SK-N-MC (cell line): ENCODE measurements around the gene ETV5.
A peak's percentile ranks its signal among the peaks of the same experiment; 100 is the strongest.

Source experiments
- DNase-seq: peaks from one replicate; pipeline ENCODE4 v3.0.0-alpha.2; 2011; ENCODE audit warnings: low read depth, low spot score
- H3K27ac ChIP-seq: fragments of 200-600 bp; sonication (generic); 2 replicates; pipeline ENCODE4 v1.5.1; 2016; ENCODE audit warnings: mixed run types
- H3K36me3 ChIP-seq: fragments of 200-600 bp; sonication (generic); 2 replicates; pipeline ENCODE4 v1.6.1; 2017; ENCODE audit warnings: antibody characterized with exemption, low read length, mixed read lengths; ENCODE audit not compliant: insufficient read depth
- H3K4me3 ChIP-seq: fragments of 200-600 bp; sonication (generic); 2 replicates; pipeline ENCODE4 v1.5.1; 2016
- H3K9ac ChIP-seq: fragments of 200-600 bp; sonication (generic); 2 replicates; pipeline ENCODE4 v1.8.0; 2017; ENCODE audit warnings: mixed run types, mixed read lengths; ENCODE audit not compliant: insufficient read length
- H3K9me3 ChIP-seq: fragments of 200-600 bp; sonication (generic); 2 replicates; pipeline ENCODE4 v1.6.1; 2017; ENCODE audit warnings: low read depth, mild to moderate bottlenecking, antibody characterized with exemption, low read length, moderate library complexity, mixed read lengths
- EZH2 ChIP-seq: fragments of 200-600 bp; sonication (generic); IDR thresholded peaks from one replicate; pipeline ENCODE4 v1.6.1; 2017; ENCODE audit warnings: antibody characterized with exemption
- FOXP2 ChIP-seq: optimal IDR thresholded peaks from 2 replicates; pipeline ENCODE3; 2011; ENCODE audit warnings: mild to moderate bottlenecking, moderate library complexity; ENCODE audit not compliant: insufficient read depth; ENCODE audit errors: extremely low read length, control extremely low read depth
- POLR2AphosphoS5 ChIP-seq: IDR thresholded peaks from 2 replicates; pipeline ENCODE4 v1.6.1; 2012; ENCODE audit warnings: mild to moderate bottlenecking, low read depth, low read length, borderline replicate concordance

Gene ETV5

DNA sequence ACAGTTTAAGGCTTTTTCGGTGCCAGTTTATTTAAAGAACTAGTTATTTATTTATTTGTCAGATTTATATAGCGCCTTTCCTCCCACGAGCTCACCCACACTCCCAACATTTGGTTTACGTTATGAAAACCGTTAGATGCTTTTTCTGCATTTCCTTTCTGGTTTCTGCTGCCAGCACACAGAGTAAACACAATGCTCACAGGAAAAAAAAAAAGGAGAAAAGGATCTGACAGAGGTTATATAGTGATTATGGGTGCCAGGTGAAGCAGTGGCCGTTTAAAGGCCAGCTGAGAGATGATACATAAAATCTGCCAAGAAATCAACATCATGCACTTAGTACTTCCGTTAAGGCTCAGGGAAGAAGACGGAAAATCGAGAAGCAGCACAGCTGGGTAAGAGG, 37.9 kb downstream of the ETV5 start:
- Histone ChIP-seq H3K27ac (peak overlapping the region; percentile 54; the same call in 1 of the 2 replicates), H3K9ac (peak overlapping the region; percentile 17), H3K9me3 (no peaks in the 10 kb centered on the region), H3K36me3 (no peaks in the 10 kb centered on the region), H3K4me3 (peak overlapping the region; percentile 24; the same call in 1 of the 2 replicates)
- TF ChIP-seq EZH2 (no peak), POLR2AphosphoS5 (no peak), FOXP2 (no peak)
- no peak for DNase-seq

DNA sequence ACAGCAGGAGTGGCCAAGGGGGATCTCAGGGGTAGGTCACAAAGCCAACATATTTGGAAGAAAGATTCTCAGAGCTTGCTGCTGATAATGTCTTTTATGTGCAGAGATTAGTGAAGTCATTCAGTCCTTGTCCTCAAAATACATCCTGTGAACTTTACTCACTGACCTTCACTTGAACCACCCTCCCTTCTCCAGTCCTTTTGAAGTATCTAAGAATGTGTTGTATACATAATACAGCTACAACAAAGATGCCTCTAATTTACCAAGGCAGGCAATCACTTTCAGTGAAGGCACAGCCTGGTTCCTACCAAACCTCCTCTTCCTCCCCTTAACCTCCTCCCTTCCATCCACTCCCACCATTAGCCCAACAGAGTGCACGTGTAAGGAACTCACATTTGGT, 38.3 kb downstream of the ETV5 start:
- no peak for DNase-seq
- Histone ChIP-seq H3K36me3 (no peaks in the 10 kb centered on the region), H3K4me3 (peak overlapping the region; percentile 24; the same call in 1 of the 2 replicates), H3K27ac (peak overlapping the region; percentile 54; the same call in 1 of the 2 replicates), H3K9ac (peak overlapping the region; percentile 17), H3K9me3 (no peaks in the 10 kb centered on the region)
- TF ChIP-seq FOXP2 (no peak), EZH2 (no peak)

DNA sequence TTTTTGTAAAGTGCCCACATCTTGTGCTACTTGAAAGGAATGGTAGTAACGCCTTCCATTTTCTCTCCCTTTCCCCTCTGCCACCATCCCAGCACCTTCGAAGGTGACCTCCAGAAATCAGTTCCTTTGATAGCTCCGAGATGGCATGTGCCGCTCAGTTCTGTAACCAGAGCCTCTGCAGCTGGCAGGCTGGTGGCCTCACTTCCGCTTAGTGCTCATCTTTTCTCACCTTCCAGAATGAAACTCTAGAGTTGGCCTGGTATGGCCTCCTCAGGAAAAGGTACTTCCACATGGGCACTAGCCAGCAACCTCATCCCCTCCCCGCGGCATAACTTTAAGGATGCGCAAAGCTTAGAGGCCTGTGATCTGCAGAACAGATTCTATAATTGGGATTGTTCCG, 38.8 kb downstream of the ETV5 start:
- no peaks in the 10 kb centered on the region for H3K36me3 ChIP-seq
- DNase-seq = no peak
- no peak overlapping the region for H3K27ac ChIP-seq

DNA sequence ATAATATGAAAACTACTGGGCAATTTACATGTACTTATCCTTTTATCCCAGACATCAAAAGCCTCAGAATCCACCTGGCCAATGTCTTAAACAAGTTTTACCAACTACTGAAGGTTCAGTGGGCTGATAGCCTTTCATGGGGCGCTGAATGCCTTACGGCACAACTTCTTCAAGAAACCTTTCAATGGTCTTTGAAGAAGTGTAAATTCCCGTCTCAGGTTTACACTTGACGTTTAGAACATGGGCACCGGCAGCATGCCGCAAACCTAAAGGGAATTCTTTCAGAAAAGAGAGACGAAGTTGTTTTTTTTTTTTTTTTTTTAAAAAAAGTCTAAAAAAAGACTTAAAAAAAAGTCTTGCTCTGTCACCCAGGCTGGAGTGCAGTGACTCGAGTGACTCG, 39.7 kb downstream of the ETV5 start:
- no peak for TF ChIP-seq POLR2AphosphoS5
- no peak for TF ChIP-seq FOXP2
- no peak for TF ChIP-seq EZH2
- Histone ChIP-seq H3K4me3 (no peak overlapping the region), H3K36me3 (no peaks in the 10 kb centered on the region), H3K9ac (no peak overlapping the region), H3K9me3 (no peaks in the 10 kb centered on the region), H3K27ac (no peak overlapping the region)
- no peak for DNase-seq

More for the DNA sequence above, 38.8 kb downstream of the ETV5 start:
- no peaks in the 10 kb centered on the region for H3K9me3 ChIP-seq
- no peak overlapping the region for H3K4me3 ChIP-seq
- H3K9ac ChIP-seq = no peak overlapping the region
- no peak for TF ChIP-seq FOXP2
- no peak for TF ChIP-seq POLR2AphosphoS5
- TF ChIP-seq EZH2 = no peak

DNA sequence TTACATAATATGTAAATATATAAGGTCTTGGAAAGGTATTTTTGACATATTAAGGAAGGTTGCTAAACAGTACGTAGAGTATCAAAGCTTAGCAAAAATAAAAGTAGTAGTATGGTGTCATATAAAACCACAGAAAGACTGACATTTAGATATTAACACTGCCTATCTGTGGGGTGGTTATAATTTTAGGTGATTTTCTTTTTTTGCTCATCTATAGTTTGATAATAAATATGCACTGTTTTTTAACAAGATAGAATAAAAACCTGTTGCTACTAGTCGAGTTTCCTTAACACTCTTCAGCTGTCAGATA, 40.7 kb downstream of the ETV5 start:
- no peak overlapping the region for H3K9ac ChIP-seq
- H3K4me3 ChIP-seq = no peak overlapping the region
- no peaks in the 10 kb centered on the region for H3K36me3 ChIP-seq
- no peak for DNase-seq
- no peak overlapping the region for H3K27ac ChIP-seq
- TF ChIP-seq FOXP2 (no peak), POLR2AphosphoS5 (no peak), EZH2 (no peak)
- no peaks in the 10 kb centered on the region for H3K9me3 ChIP-seq

DNA sequence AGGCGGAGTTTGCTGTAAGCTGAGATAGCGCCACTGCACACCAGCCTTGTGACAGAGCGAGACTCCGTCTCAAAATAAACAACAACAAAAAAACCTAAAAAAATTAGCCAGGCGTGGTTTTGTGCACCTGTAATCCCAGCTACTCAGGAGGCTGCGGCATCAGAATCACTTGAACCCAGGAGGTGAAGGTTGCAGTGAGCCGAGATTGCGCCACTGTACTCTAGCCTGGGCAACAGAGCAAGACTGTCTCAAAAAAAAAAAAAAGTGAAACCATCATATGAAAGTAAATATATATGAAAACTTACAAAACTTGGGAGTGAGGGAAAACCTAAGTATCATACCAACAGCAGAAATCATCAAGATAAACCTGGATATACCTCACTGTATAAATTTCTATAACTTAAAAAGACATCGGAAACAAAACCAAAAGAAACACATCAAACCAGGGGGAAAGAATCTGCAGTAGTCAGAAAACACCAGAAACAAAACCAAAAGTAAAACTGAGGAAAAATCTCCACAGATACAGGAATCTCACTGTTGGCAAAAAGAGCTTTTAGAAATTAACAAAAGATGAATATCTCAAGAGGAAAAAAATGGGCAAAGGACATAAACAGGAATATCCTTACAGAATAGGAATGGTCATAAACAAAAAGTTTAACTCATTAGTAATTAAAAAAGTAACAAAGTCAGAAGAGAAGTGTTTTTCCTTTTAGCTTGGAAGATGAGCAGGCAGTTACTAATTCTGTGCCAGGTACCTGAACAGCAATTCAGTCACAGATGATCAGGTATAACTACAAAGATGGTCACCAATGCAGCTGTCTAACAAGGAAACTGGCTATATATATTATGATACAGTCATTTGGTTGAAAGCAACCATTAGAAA, 41.3 kb downstream of the ETV5 start:
- H3K9ac ChIP-seq = no peak overlapping the region
- TF ChIP-seq POLR2AphosphoS5 = no peak
- TF ChIP-seq EZH2 = no peak
- no peak for TF ChIP-seq FOXP2
- no peaks in the 10 kb centered on the region for H3K36me3 ChIP-seq
- no peak overlapping the region for H3K4me3 ChIP-seq
- no peak overlapping the region for H3K27ac ChIP-seq
- H3K9me3 ChIP-seq = no peaks in the 10 kb centered on the region
- no peak for DNase-seq

DNA sequence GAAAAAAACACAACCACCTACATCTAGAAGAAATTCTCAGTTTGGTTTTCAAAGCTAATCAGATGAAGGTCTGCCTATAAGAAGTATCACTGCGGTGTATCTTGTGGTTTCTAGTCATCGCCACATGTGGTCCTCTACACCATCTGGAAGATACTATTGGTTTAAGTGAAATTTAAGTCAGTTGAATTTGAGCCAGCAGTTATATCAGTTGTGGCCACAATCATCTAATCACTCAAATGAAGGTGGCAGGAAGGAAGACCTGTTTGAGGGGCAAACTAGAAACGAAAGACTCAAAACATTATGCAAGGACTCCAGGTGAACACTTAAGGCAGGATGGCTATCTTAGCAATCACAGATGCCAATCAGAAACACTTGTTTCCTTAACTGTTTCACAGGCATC, 48.7 kb downstream of the ETV5 start:
- no peaks in the 10 kb centered on the region for H3K36me3 ChIP-seq
- DNase-seq = no peak
- no peak overlapping the region for H3K9ac ChIP-seq
- no peak for TF ChIP-seq EZH2
- no peak for TF ChIP-seq POLR2AphosphoS5
- no peak for TF ChIP-seq FOXP2
- H3K9me3 ChIP-seq = no peaks in the 10 kb centered on the region
- H3K27ac ChIP-seq = no peak overlapping the region
- no peak overlapping the region for H3K4me3 ChIP-seq

DNA sequence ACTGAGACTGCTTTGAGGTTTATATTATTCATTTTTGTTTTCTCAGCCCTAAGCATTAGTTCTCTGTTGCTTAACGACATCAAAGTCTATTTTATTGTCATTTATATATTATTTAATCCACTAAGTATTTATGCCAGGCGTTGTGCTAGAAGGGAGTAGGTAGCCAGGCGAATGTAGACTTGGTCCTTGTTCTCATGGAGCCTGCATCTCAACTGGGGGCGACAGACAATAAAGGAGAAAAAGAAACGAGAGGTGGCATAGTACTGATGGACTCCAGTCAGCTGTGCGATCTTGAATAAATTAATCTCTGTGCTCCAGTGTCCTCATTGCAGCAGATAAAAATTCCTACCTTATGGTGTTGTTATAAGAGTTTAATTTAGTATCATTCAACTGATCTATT, 49.7 kb downstream of the ETV5 start:
- Histone ChIP-seq H3K27ac (no peak overlapping the region), H3K4me3 (no peak overlapping the region), H3K9ac (no peak overlapping the region), H3K9me3 (no peaks in the 10 kb centered on the region), H3K36me3 (no peaks in the 10 kb centered on the region)
- no peak for DNase-seq
- TF ChIP-seq FOXP2 (no peak), EZH2 (no peak), POLR2AphosphoS5 (no peak)

DNA sequence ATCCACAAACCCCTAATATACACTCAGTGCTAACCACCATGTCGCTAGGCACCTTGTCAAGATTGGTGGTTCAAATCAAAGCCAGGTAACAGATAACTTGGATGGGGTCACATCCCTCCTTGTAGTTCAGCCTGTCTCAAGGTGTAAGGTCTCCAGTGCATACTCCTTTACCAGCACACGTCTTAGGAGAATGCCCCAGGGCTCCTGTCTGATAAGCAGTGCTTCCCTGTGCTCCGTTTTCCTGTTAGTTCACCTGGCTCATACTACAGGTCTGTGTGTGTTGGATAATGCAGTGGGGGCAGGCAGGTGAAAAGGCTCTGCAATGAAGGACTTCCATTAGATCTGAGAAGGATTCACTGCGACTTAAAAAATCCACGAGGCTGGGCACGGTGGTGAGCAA, 50.7 kb downstream of the ETV5 start:
- DNase-seq = no peak
- TF ChIP-seq EZH2 (no peak), FOXP2 (no peak), POLR2AphosphoS5 (no peak)
- Histone ChIP-seq H3K9me3 (no peaks in the 10 kb centered on the region), H3K9ac (no peak overlapping the region), H3K4me3 (no peak overlapping the region), H3K36me3 (no peaks in the 10 kb centered on the region), H3K27ac (no peak overlapping the region)
